ENCODE measurements around the gene ANKRD66.
"Not testable (repeated sequence)": the region's sequence is repeated elsewhere in the genome, so short reads cannot be mapped to it uniquely, and the experiment has no call there.

The ANKRD66 gene

GRCh38 chr6:46758960-46759753, 12.4 kb downstream of the ANKRD66 start:
- Histone ChIP-seq H3K4me3 (ENCODE audit: severe bottlenecking) (no peak overlapping the region), H3K27me3 (ENCODE audit: insufficient read depth, poor library complexity, severe bottlenecking) (peaks cover 3% of the 10 kb centered on the region), H3K9me3 (ENCODE audit: severe bottlenecking) (no peaks in the 10 kb centered on the region), H3K4me1 (ENCODE audit: insufficient read depth, poor library complexity, severe bottlenecking) (no peaks in the 10 kb centered on the region), H3K36me3 (ENCODE audit: low read depth) (no peaks in the 10 kb centered on the region), H3K27ac (ENCODE audit: poor library complexity, severe bottlenecking) (no peak overlapping the region)
- DNase-seq (ENCODE audit: low spot score) = no peak
- ATAC-seq (ENCODE audit: low read depth) = no peak
- no peak for TF ChIP-seq CTCF (IDR thresholded peaks at IDR 0.05; ENCODE audit: poor library complexity, severe bottlenecking)

- DNase-seq (ENCODE audit: low spot score) = no peak
- H3K9me3 ChIP-seq (ENCODE audit: severe bottlenecking) = no peaks in the 10 kb centered on the region
Measured at GRCh38 chr6:46760925-46761324, 14.2 kb downstream of the ANKRD66 start.

GRCh38 chr6:46763466-46763865, 16.7 kb downstream of the ANKRD66 start:
- no peak for TF ChIP-seq CTCF (IDR thresholded peaks at IDR 0.05; ENCODE audit: poor library complexity, severe bottlenecking)
- no peak for DNase-seq (ENCODE audit: low spot score)

More at GRCh38 chr6:46760925-46761324, 14.2 kb downstream of the ANKRD66 start:
- ATAC-seq (ENCODE audit: low read depth) = no peak
- H3K4me1 ChIP-seq (ENCODE audit: insufficient read depth, poor library complexity, severe bottlenecking) = no peaks in the 10 kb centered on the region
- no peak overlapping the region for H3K4me3 ChIP-seq (ENCODE audit: severe bottlenecking)
- H3K36me3 ChIP-seq (ENCODE audit: low read depth) = no peaks in the 10 kb centered on the region
- no peak overlapping the region for H3K27ac ChIP-seq (ENCODE audit: poor library complexity, severe bottlenecking)
- H3K27me3 ChIP-seq (ENCODE audit: insufficient read depth, poor library complexity, severe bottlenecking) = peaks cover 3% of the 10 kb centered on the region
- no peak for TF ChIP-seq CTCF (IDR thresholded peaks at IDR 0.05; ENCODE audit: poor library complexity, severe bottlenecking)

GRCh38 chr6:46764280-46764679, 17.5 kb downstream of the ANKRD66 start:
- not testable (repeated sequence) for H3K27ac ChIP-seq (ENCODE audit: poor library complexity, severe bottlenecking); H3K27me3 ChIP-seq (ENCODE audit: insufficient read depth, poor library complexity, severe bottlenecking); H3K36me3 ChIP-seq (ENCODE audit: low read depth); H3K9me3 ChIP-seq (ENCODE audit: severe bottlenecking); H3K4me1 ChIP-seq (ENCODE audit: insufficient read depth, poor library complexity, severe bottlenecking); H3K4me3 ChIP-seq (ENCODE audit: severe bottlenecking); DNase-seq (ENCODE audit: low spot score); ATAC-seq (ENCODE audit: low read depth)

More at GRCh38 chr6:46763466-46763865, 16.7 kb downstream of the ANKRD66 start:
- Histone ChIP-seq H3K9me3 (ENCODE audit: severe bottlenecking) (no peaks in the 10 kb centered on the region), H3K36me3 (ENCODE audit: low read depth) (no peaks in the 10 kb centered on the region), H3K27ac (ENCODE audit: poor library complexity, severe bottlenecking) (no peak overlapping the region), H3K27me3 (ENCODE audit: insufficient read depth, poor library complexity, severe bottlenecking) (peaks cover 3% of the 10 kb centered on the region), H3K4me1 (ENCODE audit: insufficient read depth, poor library complexity, severe bottlenecking) (no peaks in the 10 kb centered on the region), H3K4me3 (ENCODE audit: severe bottlenecking) (no peak overlapping the region)
- ATAC-seq (ENCODE audit: low read depth) = no peak

- Histone ChIP-seq H3K4me1 (ENCODE audit: insufficient read depth, poor library complexity, severe bottlenecking) (no peaks in the 10 kb centered on the region), H3K9me3 (ENCODE audit: severe bottlenecking) (no peaks in the 10 kb centered on the region), H3K4me3 (ENCODE audit: severe bottlenecking) (no peak overlapping the region), H3K27me3 (ENCODE audit: insufficient read depth, poor library complexity, severe bottlenecking) (peaks cover 3% of the 10 kb centered on the region), H3K27ac (ENCODE audit: poor library complexity, severe bottlenecking) (no peak overlapping the region), H3K36me3 (ENCODE audit: low read depth) (no peaks in the 10 kb centered on the region)
- DNase-seq (ENCODE audit: low spot score) = no peak
- TF ChIP-seq CTCF (IDR thresholded peaks at IDR 0.05; ENCODE audit: poor library complexity, severe bottlenecking) = no peak
- no peak for ATAC-seq (ENCODE audit: low read depth)
Measured at GRCh38 chr6:46764961-46765360, 18.2 kb downstream of the ANKRD66 start.
